Stomach smooth muscle (tissue), 2 donors: ENCODE results near the gene TMEM43.

Source experiments
- H3K27ac ChIP-seq: one replicate; pipeline ENCODE4 v1.7.0; 2013; ENCODE audit warnings: mild to moderate bottlenecking, low read length, inconsistent platforms
- H3K27me3 ChIP-seq, 2 donors: one replicate each; pipeline ENCODE4 v1.7.0; 2013; ENCODE audit warnings: low read length in 2 of 2; ENCODE audit not compliant: insufficient read depth in 2 of 2, control insufficient read depth in 1 of 2
- H3K36me3 ChIP-seq, 2 donors: one replicate each; pipeline ENCODE4 v1.7.0; 2013; ENCODE audit warnings: low read length in 2 of 2; ENCODE audit not compliant: control insufficient read depth in 2 of 2, insufficient read depth in 2 of 2
- H3K4me1 ChIP-seq: one replicate; pipeline ENCODE4 v1.7.0; 2013; ENCODE audit warnings: low read length; ENCODE audit not compliant: control insufficient read depth, insufficient read depth
- H3K4me3 ChIP-seq, 2 donors: one replicate each; pipeline ENCODE4 v1.7.0; 2013; ENCODE audit warnings: low read length in 2 of 2
- H3K9ac ChIP-seq, 2 donors: one replicate each; pipeline ENCODE4 v1.7.0; 2013; ENCODE audit warnings: low read length in 2 of 2, mild to moderate bottlenecking in 1 of 2
- H3K9me3 ChIP-seq, 2 donors: one replicate each; pipeline ENCODE4 v1.7.0; 2013; ENCODE audit warnings: low read length in 2 of 2; ENCODE audit not compliant: control insufficient read depth in 2 of 2
- donor health status: healthy.
- donor health status: Pancreatic carcinoma.

The TMEM43 gene

DNA sequence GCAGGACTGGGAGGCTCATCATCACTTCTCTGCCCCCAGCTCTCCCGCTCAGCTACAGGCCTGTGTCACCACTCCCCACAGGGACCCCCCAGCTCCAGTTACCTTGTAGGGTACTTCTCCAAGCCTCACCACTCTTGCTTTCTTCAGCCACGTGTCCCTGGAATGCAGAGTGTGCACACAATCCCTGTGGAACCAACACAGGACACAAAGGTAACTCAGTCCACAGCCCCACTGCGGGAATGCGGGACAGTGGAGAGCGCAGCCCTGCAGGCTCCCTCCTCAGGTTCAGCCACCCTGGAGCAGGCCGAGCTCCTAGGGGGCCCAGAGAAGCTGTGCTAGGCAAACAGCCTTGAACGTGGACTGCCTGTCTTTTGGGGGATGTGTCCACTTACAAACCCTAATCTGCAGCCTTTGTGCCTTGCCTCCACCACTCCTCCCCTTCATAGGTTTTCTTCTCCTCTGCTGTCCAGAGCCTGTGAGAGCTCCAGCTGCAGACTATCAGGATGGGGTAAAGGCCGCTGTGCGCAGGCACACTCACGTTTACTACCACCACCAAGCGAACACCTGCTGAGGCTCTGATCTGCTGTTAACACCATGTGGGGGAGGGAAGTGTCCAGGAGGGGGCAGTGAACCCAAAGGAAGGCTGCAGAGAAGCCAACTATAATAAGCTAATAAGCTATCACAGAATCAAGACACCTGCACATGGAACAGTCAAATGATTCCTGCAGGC, 27.5 kb downstream of the TMEM43 start:
- no peaks in the 10 kb centered on the region for H3K9me3 ChIP-seq
- H3K4me1 ChIP-seq, result peaks cover 8% of the 10 kb centered on the region
- H3K27me3 ChIP-seq, result no peaks in the 10 kb centered on the region
- H3K9ac ChIP-seq, result no peak overlapping the region
- H3K4me3 ChIP-seq, result no peak overlapping the region
- H3K27ac ChIP-seq, result no peak overlapping the region
- H3K36me3 ChIP-seq, result peaks cover 37 to 57% of the 10 kb centered on the region in 2 donors

GRCh38 chr3:14152963-14153355, 28.1 kb downstream of the TMEM43 start:
- H3K27ac ChIP-seq, result no peak overlapping the region
- no peak overlapping the region for H3K9ac ChIP-seq
- H3K9me3 ChIP-seq, result no peaks in the 10 kb centered on the region
- no peaks in the 10 kb centered on the region for H3K27me3 ChIP-seq
- H3K4me1 ChIP-seq, result peaks cover 5% of the 10 kb centered on the region
- H3K4me3 ChIP-seq, result no peak overlapping the region
- H3K36me3 ChIP-seq, result peaks cover 39 to 58% of the 10 kb centered on the region in 2 donors

GRCh38 chr3:14153663-14154062, 28.8 kb downstream of the TMEM43 start:
- H3K36me3 ChIP-seq, result peaks cover 46 to 59% of the 10 kb centered on the region in 2 donors

GRCh38 chr3:14154276-14154675, 29.4 kb downstream of the TMEM43 start:
- Histone ChIP-seq H3K27ac (no peak overlapping the region), H3K36me3 (peaks cover 52 to 64% of the 10 kb centered on the region in 2 donors), H3K9ac (no peak overlapping the region), H3K9me3 (no peaks in the 10 kb centered on the region), H3K4me3 (no peak overlapping the region), H3K4me1 (no peaks in the 10 kb centered on the region), H3K27me3 (no peaks in the 10 kb centered on the region)

More at GRCh38 chr3:14153663-14154062, 28.8 kb downstream of the TMEM43 start:
- H3K27ac ChIP-seq, result no peak overlapping the region
- H3K4me3 ChIP-seq, result no peak overlapping the region
- no peaks in the 10 kb centered on the region for H3K27me3 ChIP-seq
- H3K9ac ChIP-seq, result no peak overlapping the region
- H3K4me1 ChIP-seq, result no peaks in the 10 kb centered on the region
- no peaks in the 10 kb centered on the region for H3K9me3 ChIP-seq

DNA sequence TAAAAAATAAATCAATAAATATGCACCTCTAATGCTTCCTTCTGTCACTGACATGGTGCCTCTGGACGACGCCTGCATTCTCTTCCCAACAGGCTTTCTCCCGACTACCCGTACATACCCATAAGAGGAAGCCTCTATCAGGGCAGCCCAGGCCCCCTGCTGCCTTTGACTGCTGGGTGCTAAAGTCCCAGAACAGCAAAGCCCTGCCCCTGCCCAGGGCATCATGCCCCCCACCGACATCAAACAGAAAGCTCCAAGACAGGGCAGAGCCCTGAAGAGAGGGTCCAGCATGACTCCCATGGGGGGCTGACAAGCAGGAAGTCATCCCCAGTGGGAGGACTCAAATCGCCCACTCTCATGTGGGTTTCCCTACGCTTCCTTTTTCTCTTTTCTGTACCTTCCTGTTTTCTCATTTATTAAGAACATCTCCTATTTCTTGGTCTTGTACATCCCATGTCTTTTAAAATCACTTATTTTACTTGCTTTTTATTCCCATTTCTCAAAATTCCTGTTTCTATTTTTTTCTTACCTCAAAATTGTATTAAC, 30.1 kb downstream of the TMEM43 start:
- H3K4me1 ChIP-seq, result no peaks in the 10 kb centered on the region
- H3K9me3 ChIP-seq, result no peaks in the 10 kb centered on the region
- H3K4me3 ChIP-seq, result no peak overlapping the region
- H3K27ac ChIP-seq, result no peak overlapping the region
- no peak overlapping the region for H3K9ac ChIP-seq
- H3K36me3 ChIP-seq, result peaks cover 57 to 70% of the 10 kb centered on the region in 2 donors
- H3K27me3 ChIP-seq, result no peaks in the 10 kb centered on the region

DNA sequence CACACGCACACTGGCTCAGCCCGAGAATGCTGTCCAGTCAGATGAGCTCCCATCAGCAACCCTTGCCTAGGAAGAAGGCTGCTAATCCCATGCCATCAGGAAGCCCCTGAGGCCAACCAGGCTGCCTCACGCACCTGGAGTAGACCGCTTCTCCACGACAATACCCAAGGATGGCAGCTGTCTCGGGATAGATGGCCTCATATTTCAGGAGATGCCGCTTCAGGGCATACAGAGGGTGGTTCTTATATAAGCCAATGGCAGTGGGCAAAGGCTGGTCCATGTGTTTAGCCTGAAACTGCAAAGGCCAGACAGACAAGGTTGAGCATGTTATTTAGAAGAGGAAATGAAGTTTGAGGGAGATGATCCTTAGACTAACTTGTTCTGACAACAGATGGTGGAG, 31.3 kb downstream of the TMEM43 start:
- Histone ChIP-seq H3K9me3 (no peaks in the 10 kb centered on the region), H3K9ac (no peak overlapping the region), H3K27me3 (no peaks in the 10 kb centered on the region), H3K27ac (no peak overlapping the region), H3K36me3 (peaks cover 68 to 77% of the 10 kb centered on the region in 2 donors), H3K4me3 (no peak overlapping the region), H3K4me1 (no peaks in the 10 kb centered on the region)

- Histone ChIP-seq H3K27me3 (no peaks in the 10 kb centered on the region), H3K36me3 (peaks cover 70 to 71% of the 10 kb centered on the region in 2 donors), H3K4me1 (no peaks in the 10 kb centered on the region), H3K9ac (no peak overlapping the region), H3K27ac (no peak overlapping the region), H3K9me3 (no peaks in the 10 kb centered on the region), H3K4me3 (no peak overlapping the region)
Measured at GRCh38 chr3:14156843-14157561, 32.1 kb downstream of the TMEM43 start.

DNA sequence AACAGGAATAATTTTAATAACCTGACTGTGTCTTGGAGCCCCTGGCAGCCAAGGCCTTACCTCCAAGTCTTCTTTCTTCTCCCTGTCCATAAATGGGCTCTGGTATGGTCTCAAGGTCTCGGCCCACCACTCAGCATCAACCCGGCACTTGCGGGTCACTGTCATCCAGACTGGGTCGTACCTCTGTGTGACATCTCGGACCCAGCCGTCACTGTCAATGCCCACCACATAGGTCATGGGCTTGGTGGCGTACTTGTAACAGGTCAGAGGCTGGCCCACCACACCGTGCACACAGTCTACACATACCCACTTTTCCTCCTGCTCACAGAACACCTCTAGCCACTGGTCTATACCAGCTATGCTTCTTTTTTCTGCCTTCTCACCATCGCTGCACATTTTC, 33.1 kb downstream of the TMEM43 start:
- H3K4me3 ChIP-seq, result no peak overlapping the region

DNA sequence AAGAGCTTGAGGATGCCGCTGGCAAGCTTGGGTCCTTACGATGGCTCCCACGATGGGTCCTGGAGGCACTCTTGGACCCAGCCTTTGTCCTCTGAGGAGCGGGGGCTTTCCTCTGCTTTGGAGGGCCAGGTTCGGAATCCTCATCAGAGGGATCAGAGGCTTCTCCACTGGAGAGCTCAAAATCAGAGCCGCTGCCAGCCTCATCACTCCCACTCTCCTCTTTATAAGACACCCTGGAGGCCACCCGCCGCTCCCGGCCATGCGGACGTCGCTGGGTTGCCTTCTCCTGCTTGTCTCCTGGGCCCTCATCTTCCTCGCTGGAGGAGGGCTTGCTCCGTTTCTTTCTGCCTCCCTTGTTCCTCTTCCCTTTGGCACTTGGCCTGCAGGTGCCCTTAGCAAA, 33.5 kb downstream of the TMEM43 start:
- Histone ChIP-seq H3K9ac (no peak overlapping the region), H3K4me1 (no peaks in the 10 kb centered on the region), H3K27me3 (no peaks in the 10 kb centered on the region), H3K4me3 (no peak overlapping the region), H3K27ac (no peak overlapping the region), H3K9me3 (no peaks in the 10 kb centered on the region), H3K36me3 (peaks cover 71 to 76% of the 10 kb centered on the region in 2 donors)

More for the DNA sequence above, 33.1 kb downstream of the TMEM43 start:
- peaks cover 71 to 75% of the 10 kb centered on the region in 2 donors for H3K36me3 ChIP-seq
- H3K9ac ChIP-seq, result no peak overlapping the region
- no peaks in the 10 kb centered on the region for H3K4me1 ChIP-seq
- H3K27ac ChIP-seq, result no peak overlapping the region
- H3K27me3 ChIP-seq, result no peaks in the 10 kb centered on the region
- H3K9me3 ChIP-seq, result no peaks in the 10 kb centered on the region

DNA sequence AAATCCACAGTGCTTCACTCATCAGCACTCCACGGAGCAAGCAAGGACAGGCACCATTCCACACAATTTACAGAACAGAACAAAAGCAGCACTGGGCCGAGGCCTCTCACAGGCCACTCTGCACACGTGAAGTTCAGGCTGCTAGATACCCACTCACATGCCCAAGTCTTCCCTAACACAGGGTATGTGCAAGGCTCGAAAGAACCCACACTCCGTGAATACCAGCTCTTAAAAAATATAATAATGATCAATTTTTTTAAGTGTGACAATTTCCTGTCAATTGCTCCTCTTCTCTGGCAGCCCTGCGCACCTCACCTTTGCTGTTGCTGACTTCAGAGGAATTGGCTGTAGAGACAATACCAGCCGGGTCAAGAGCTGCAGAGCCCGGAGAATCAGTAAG, 34.6 kb downstream of the TMEM43 start:
- H3K4me3 ChIP-seq, result no peak overlapping the region

More for the DNA sequence above, 34.6 kb downstream of the TMEM43 start:
- Histone ChIP-seq H3K36me3 (peaks cover 69 to 76% of the 10 kb centered on the region in 2 donors), H3K9me3 (no peaks in the 10 kb centered on the region), H3K4me1 (no peaks in the 10 kb centered on the region), H3K27me3 (no peaks in the 10 kb centered on the region), H3K27ac (no peak overlapping the region), H3K9ac (no peak overlapping the region)
